ENCODE results near the gene ATXN1. TPM values are rescaled to one million over a fixed set of nuclear protein-coding genes. Genes with fewer than 3 reads are reported as not detected.

The ATXN1 gene
- total and polyA plus RNA-seq, 7 donors, result 1.3 to 50.9 (median 21.6) TPM

DNA sequence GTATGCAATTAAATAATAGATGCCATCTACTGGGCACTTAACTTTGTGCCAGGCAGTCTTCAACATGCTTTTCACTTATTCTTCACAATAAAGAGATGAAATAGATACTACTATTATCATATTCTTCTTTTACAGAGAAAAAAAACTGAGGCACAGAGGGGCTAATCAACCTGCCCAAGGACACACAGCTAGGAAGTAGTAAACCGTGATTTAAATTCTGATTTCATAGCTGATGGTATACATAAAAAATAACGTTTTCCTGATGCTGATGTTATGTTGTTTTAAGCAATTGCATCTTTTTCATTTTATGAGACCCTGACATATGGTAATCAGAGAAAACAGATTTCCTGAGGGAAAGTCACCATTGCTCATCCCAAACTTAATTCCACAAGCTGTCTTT lies 45.1 kb upstream of the ATXN1 start:
- intact Hi-C loops (cut with DNase I), result no loop called here

DNA sequence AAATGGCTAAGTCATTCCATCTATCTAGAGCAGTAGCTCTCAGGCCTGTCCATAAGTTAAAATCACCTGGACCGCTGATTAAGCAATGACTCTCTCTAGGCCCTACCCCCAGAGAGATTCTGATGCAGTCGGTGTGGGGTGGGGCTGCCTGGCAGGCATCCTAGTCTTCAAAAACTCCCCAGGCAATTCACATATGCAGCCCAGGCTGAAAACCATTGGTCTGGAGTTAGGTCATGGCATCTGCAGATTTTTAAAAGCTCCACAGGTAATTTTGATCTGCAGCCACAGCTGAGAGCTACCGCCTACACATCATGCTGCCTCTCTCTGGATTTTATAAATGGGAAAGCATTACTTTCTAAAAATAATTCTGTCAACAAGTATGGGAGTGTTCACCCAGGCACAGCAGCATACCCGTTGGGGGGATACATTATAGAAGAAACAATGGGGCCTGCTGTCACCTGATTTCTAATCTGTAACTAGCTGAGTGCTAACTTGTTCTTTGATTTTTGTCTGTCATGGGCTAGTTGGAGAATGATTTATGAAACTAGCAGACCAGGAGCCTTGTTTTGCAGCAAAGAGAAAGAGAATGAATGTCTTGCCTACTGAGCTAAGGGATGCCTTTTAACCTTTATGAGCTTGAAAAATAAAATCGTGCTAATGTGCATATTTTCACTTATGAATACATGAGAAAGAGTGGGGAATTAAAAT lies 44.1 kb upstream of the ATXN1 start:
- Histone ChIP-seq H3K9me3 (peaks cover 5% of the 10 kb centered on the region), H3K4me1 (peaks cover 24% of the 10 kb centered on the region), H3K36me3 (ENCODE audit: insufficient read depth in 1 of 2, low read depth in 1 of 2) (no peaks in the 10 kb centered on the region), H3K4me3 (no peak overlapping the region), H3K27me3 (ENCODE audit: insufficient read depth in 3 of 3, low read length in 2 of 3) (no peaks in the 10 kb centered on the region), H3K27ac (no peak overlapping the region)
- TF ChIP-seq, protein P1, sequence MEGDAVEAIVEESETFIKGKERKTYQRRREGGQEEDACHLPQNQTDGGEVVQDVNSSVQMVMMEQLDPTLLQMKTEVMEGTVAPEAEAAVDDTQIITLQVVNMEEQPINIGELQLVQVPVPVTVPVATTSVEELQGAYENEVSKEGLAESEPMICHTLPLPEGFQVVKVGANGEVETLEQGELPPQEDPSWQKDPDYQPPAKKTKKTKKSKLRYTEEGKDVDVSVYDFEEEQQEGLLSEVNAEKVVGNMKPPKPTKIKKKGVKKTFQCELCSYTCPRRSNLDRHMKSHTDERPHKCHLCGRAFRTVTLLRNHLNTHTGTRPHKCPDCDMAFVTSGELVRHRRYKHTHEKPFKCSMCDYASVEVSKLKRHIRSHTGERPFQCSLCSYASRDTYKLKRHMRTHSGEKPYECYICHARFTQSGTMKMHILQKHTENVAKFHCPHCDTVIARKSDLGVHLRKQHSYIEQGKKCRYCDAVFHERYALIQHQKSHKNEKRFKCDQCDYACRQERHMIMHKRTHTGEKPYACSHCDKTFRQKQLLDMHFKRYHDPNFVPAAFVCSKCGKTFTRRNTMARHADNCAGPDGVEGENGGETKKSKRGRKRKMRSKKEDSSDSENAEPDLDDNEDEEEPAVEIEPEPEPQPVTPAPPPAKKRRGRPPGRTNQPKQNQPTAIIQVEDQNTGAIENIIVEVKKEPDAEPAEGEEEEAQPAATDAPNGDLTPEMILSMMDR (IDR thresholded peaks at IDR 0.05), result no peak
- WGBS, 3 donors, result 39 to 43% (median 40%) methylated on average over 5 of the region's 5 CpGs
- intact Hi-C loops (cut with DNase I), result no loop called here
- ATAC-seq (no peak), DNase-seq (no peak)

More for the DNA sequence above, 45.1 kb upstream of the ATXN1 start:
- no peak overlapping the region for H3K27ac ChIP-seq
- WGBS, 3 donors, result 80 to 90% (median 84%) methylated on average over 2 of the region's 2 CpGs
- H3K36me3 ChIP-seq (ENCODE audit: insufficient read depth in 1 of 2, low read depth in 1 of 2), result no peaks in the 10 kb centered on the region
- TF ChIP-seq, protein P1 (IDR thresholded peaks at IDR 0.05), result no peak
- H3K27me3 ChIP-seq (ENCODE audit: insufficient read depth in 3 of 3, low read length in 2 of 3), result no peaks in the 10 kb centered on the region
- H3K4me1 ChIP-seq, result peaks cover 16% of the 10 kb centered on the region
- H3K4me3 ChIP-seq, result no peak overlapping the region
- peaks cover 7% of the 10 kb centered on the region for H3K9me3 ChIP-seq
- ATAC-seq, result no peak
- DNase-seq, result no peak

DNA sequence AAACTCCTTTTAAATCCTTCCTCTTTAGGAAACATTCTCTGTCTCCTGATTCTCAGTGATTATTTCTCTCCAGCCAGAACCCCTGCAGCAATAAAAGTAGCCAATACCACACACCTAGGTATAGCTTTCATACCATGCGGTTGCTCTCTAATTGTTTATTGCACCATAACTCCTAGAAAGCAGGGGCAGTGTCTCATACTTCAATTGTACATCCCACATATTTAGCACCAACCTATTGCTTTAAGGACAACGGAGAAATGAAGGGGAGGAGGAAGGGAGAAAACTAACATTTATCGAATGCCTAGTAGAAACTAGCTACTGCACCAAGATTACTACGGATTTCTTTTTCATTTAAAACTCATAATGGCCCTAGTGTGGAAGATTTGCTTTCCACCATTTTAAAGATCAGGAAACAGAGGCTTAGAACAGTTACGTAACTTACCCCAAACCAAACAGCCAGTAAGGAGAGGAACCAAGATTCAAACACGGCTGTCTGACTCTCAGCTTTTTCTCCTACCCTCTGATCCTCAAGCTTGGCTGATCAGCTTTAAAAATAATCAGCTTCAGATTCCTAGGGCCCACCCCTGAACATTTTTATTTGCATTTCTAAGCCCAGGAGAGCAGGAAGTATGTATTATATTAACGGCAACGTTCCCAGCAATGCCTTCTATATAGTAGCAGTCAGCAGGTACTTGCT lies 43.4 kb upstream of the ATXN1 start:
- WGBS, 3 donors, result 83 to 85% (median 83%) methylated on average over 8 of the region's 8 CpGs
- Histone ChIP-seq H3K4me3 (no peak overlapping the region), H3K27ac (no peak overlapping the region), H3K9me3 (no peaks in the 10 kb centered on the region), H3K4me1 (peaks cover 24% of the 10 kb centered on the region), H3K36me3 (ENCODE audit: insufficient read depth in 1 of 2, low read depth in 1 of 2) (no peaks in the 10 kb centered on the region), H3K27me3 (ENCODE audit: insufficient read depth in 3 of 3, low read length in 2 of 3) (no peaks in the 10 kb centered on the region)
- intact Hi-C loops (cut with DNase I), result no loop called here
- no peak for ATAC-seq
- TF ChIP-seq, protein P1 (IDR thresholded peaks at IDR 0.05), result no peak
- no peak for DNase-seq

DNA sequence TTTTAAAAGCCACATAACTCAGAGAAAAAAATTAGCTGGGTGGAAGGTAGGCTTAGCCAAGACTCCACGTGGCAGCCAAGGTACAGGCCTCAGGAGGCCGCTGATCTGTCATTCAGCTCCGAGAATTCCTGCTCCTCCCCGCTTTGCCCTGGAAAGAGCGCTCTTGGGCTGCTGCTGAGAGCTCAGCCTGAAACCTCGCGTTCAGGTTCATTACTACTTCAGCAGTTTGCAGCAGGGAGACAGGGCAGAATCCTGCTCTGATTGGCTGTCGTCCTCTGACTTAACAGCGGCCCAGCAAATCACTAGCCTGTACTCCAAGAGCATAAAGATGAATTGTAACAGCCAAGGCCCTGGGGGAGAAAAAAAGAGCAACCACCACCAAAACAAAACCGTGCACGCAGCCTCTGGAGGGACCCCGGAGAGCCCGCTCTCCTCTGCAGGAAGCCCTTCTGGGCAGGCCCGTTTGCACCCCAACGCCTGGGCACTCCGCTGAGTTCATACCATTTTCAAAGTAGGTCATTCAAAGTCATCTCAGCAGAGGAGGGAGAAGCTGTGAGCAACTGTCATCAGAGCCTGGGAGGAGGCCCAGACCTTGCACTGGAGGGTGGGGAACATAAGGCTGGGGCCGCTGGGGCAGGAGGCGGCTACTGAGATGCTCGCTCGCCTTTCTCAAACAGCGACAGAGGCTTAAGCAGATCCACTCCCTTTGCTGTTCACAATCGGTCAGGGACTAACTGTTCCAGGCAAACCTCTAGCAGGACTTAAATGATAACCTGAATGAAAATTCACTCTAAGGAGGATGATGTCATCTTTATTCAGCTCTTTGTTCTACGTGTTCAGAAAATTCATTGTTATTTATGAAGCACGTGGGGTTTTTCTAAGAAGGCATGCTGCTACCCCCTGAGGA lies 42.3 kb upstream of the ATXN1 start:
- H3K36me3 ChIP-seq (ENCODE audit: insufficient read depth in 1 of 2, low read depth in 1 of 2), result no peaks in the 10 kb centered on the region
- H3K27ac ChIP-seq, result no peak overlapping the region
- ATAC-seq (peak in 2 of 4 donors; percentile 14 to 22), DNase-seq (peak in 1 of 2 donors; percentile 17)
- intact Hi-C loops (cut with DNase I), result no loop called here
- TF ChIP-seq, protein P1 (IDR thresholded peaks at IDR 0.05), result no peak
- H3K4me3 ChIP-seq, result no peak overlapping the region
- H3K4me1 ChIP-seq, result peaks cover 24% of the 10 kb centered on the region
- 54 to 58% (median 57%) methylated on average over 24 of the region's 24 CpGs for WGBS, 3 donors
- no peaks in the 10 kb centered on the region for H3K9me3 ChIP-seq
- no peaks in the 10 kb centered on the region for H3K27me3 ChIP-seq (ENCODE audit: insufficient read depth in 3 of 3, low read length in 2 of 3)

Measured in psoas muscle (tissue), 8 donors.